CD14-positive monocyte (primary cell): ENCODE data around the gene RARB. TPM values are rescaled to one million over a fixed set of nuclear protein-coding genes. Genes with fewer than 3 reads are reported as not detected.

ENCODE experiments used
- DNase-seq, 3 donors: peaks; one replicate each; pipeline ENCODE4 v3.0.0-alpha.2; 2011 to 2022
- H2AFZ ChIP-seq: 2 replicates; pipeline ENCODE4 v1.6.0; 2012; ENCODE audit warnings: mild to moderate bottlenecking, low read depth, low read length, inconsistent platforms; ENCODE audit not compliant: insufficient read depth, poor library complexity, severe bottlenecking
- H3K27ac ChIP-seq, 2 donors: 1 replicate in 1 of 2; 2 replicates in 1 of 2; pipeline ENCODE4 v1.5.1; 2012 to 2013; ENCODE audit warnings: low read length in 2 of 2, control low read depth in 1 of 2, inconsistent platforms in 1 of 2, low read depth in 1 of 2, mild to moderate bottlenecking in 1 of 2
- H3K27me3 ChIP-seq, 2 donors: one replicate each; pipeline versions ENCODE4 v1.6.0 to v1.6.1; 2011 to 2013; ENCODE audit warnings: low read length in 2 of 2; ENCODE audit not compliant: control insufficient read depth in 2 of 2, insufficient read depth in 2 of 2
- H3K36me3 ChIP-seq, 2 donors: replicated peaks in 1 of 2; 1 replicate in 1 of 2; 2 replicates in 1 of 2; pipeline versions ENCODE4 v1.5.1 to v1.6.1; 2012 to 2013; ENCODE audit warnings: low read length in 2 of 2, control low read depth in 1 of 2, inconsistent platforms in 1 of 2, mild to moderate bottlenecking in 1 of 2; ENCODE audit not compliant: insufficient read depth in 2 of 2, control insufficient read depth in 1 of 2
- H3K4me1 ChIP-seq, 2 donors: 1 replicate in 1 of 2; 2 replicates in 1 of 2; pipeline versions ENCODE4 v1.5.1 to v1.6.1; 2012 to 2013; ENCODE audit warnings: low read length in 2 of 2, control low read depth in 1 of 2, inconsistent platforms in 1 of 2, mild to moderate bottlenecking in 1 of 2, moderate library complexity in 1 of 2; ENCODE audit not compliant: insufficient read depth in 2 of 2, control insufficient read depth in 1 of 2
- H3K4me2 ChIP-seq: replicated peaks from 2 replicates; pipeline ENCODE3; 2012; ENCODE audit warnings: low read length, moderate library complexity, mild to moderate bottlenecking; ENCODE audit not compliant: poor library complexity, severe bottlenecking; ENCODE audit errors: extremely low read depth
- H3K4me3 ChIP-seq, 3 experiments: fragments of 200-600 bp in 1 of 3; sonication (generic) in 1 of 3; replicated peaks in 1 of 3; 1 replicate in 2 of 3; 2 replicates in 1 of 3; pipeline ENCODE4 v1.5.1; 2011 to 2013; ENCODE audit warnings: low read length in 3 of 3, mild to moderate bottlenecking in 3 of 3, control low read depth in 2 of 3, low read depth in 2 of 3, inconsistent platforms in 1 of 3, moderate library complexity in 1 of 3
- H3K79me2 ChIP-seq: 2 replicates; pipeline ENCODE4 v1.6.0; 2012; ENCODE audit warnings: mild to moderate bottlenecking, control low read depth, inconsistent platforms, low read length, moderate library complexity; ENCODE audit not compliant: insufficient read depth
- H3K9ac ChIP-seq: 2 replicates; pipeline ENCODE4 v1.6.0; 2017; ENCODE audit warnings: low read length, mild to moderate bottlenecking; ENCODE audit not compliant: insufficient read depth, poor library complexity, severe bottlenecking
- H3K9me3 ChIP-seq, 2 donors: replicated peaks in 1 of 2; 1 replicate in 1 of 2; 2 replicates in 1 of 2; pipeline versions ENCODE4 v1.5.1 to v1.6.1; 2012 to 2013; ENCODE audit warnings: low read length in 2 of 2, control low read depth in 1 of 2; ENCODE audit not compliant: control insufficient read depth in 1 of 2, insufficient read depth in 1 of 2
- H4K20me1 ChIP-seq: 2 replicates; pipeline ENCODE4 v1.6.0; 2012; ENCODE audit warnings: mild to moderate bottlenecking, low read length, control low read depth, moderate library complexity; ENCODE audit not compliant: insufficient read depth
- H3K27ac Mint-ChIP-seq, 7 donors: one replicate each; pipeline ENCODE4 v1.8.0; 2020; ENCODE audit warnings: mild to moderate bottlenecking in 7 of 7, mixed read lengths in 7 of 7, moderate library complexity in 6 of 7, inconsistent platforms in 2 of 7
- H3K27me3 Mint-ChIP-seq, 3 donors: one replicate each; pipeline ENCODE4 v1.8.0; 2021 to 2022; ENCODE audit warnings: low read depth in 3 of 3, mild to moderate bottlenecking in 3 of 3, mixed read lengths in 3 of 3, moderate library complexity in 3 of 3, inconsistent platforms in 1 of 3
- H3K36me3 Mint-ChIP-seq, 2 donors: one replicate each; pipeline ENCODE4 v1.8.0; 2020; ENCODE audit warnings: mixed read lengths in 2 of 2, inconsistent platforms in 1 of 2, mild to moderate bottlenecking in 1 of 2
- H3K4me1 Mint-ChIP-seq: one replicate; pipeline ENCODE4 v1.8.0; 2020; ENCODE audit warnings: mild to moderate bottlenecking, mixed read lengths
- H3K4me3 Mint-ChIP-seq, 2 donors: one replicate each; pipeline ENCODE4 v1.8.0; 2020; ENCODE audit warnings: mild to moderate bottlenecking in 2 of 2, mixed read lengths in 2 of 2, moderate library complexity in 1 of 2
- H3K9me3 Mint-ChIP-seq, 7 donors: one replicate each; pipeline ENCODE4 v1.8.0; 2020 to 2022; ENCODE audit warnings: mixed read lengths in 7 of 7, mild to moderate bottlenecking in 6 of 7, moderate library complexity in 6 of 7, inconsistent platforms in 2 of 7
- CTCF ChIP-seq: fragments of 200-600 bp; IDR thresholded peaks from one replicate; pipeline ENCODE4 v1.8.0; 2022; ENCODE audit warnings: antibody characterized with exemption, mild to moderate bottlenecking
- WGBS: methylation state at CpG from one replicate; pipeline ENCODE4 v1.1.5; 2013; ENCODE audit warnings: missing lambda C conversion rate; ENCODE audit not compliant: insufficient coverage; 5-methylcytosine and 5-hydroxymethylcytosine counted together
- intact Hi-C, 2 donors: fragments of 100-400 bp; cut with micrococcal nuclease; formaldehyde crosslinking; loops; one replicate each; pipeline versions ENCODE4 v1.15.0 to v1.15.1; 2023
- polyA plus RNA-seq, 3 donors: library from polyadenylated mRNA; depleted of rRNA in 1 of 3; unstranded in 2 of 3; stranded (reverse) in 1 of 3; fragments of 300-500 nt in 2 of 3; fragments of >200 nt in 1 of 3; fragmentation: Illumina TruSeq in 2 of 3; gene quantifications; 1 replicate in 2 of 3; 2 replicates in 1 of 3; pipeline ENCODE4 v1.2.3, GENCODE V29; 2012 to 2021

The RARB gene
- polyA plus RNA-seq, 3 donors = not detected

- Mint-ChIP-seq H3K4me3 (no peak overlapping the region), H3K4me1 (no peaks in the 10 kb centered on the region), H3K27ac (no peak overlapping the region), H3K9me3 (no peaks in the 10 kb centered on the region), H3K27me3 (peaks cover 0 to 2% (median 1%) of the 10 kb centered on the region in 3 donors), H3K36me3 (no peaks in the 10 kb centered on the region)
- 92% methylated on average over 5 of the region's 10 CpGs for WGBS
- Histone ChIP-seq H4K20me1 (no peaks in the 10 kb centered on the region), H2AFZ (no peak overlapping the region), H3K4me2 (no peak overlapping the region), H3K9ac (no peak overlapping the region), H3K4me1 (no peaks in the 10 kb centered on the region), H3K79me2 (no peaks in the 10 kb centered on the region), H3K27ac (no peak overlapping the region), H3K9me3 (no peaks in the 10 kb centered on the region), H3K36me3 (no peaks in the 10 kb centered on the region), H3K27me3 (no peaks in the 10 kb centered on the region), H3K4me3 (no peak overlapping the region)
- no peak for DNase-seq
- TF ChIP-seq CTCF = no peak
- intact Hi-C loops = no loop called here
Measured at GRCh38 chr3:25567388-25567787, 139.3 kb downstream of the RARB start.

- Histone ChIP-seq H3K36me3 (no peaks in the 10 kb centered on the region), H3K4me1 (no peaks in the 10 kb centered on the region), H3K4me2 (no peak overlapping the region), H2AFZ (no peak overlapping the region), H4K20me1 (no peaks in the 10 kb centered on the region), H3K27ac (no peak overlapping the region), H3K9me3 (no peaks in the 10 kb centered on the region), H3K9ac (no peak overlapping the region), H3K4me3 (no peak overlapping the region), H3K27me3 (no peaks in the 10 kb centered on the region), H3K79me2 (no peaks in the 10 kb centered on the region)
- WGBS = 100% methylated on average over 3 of the region's 14 CpGs
- Mint-ChIP-seq H3K4me3 (no peak overlapping the region), H3K4me1 (no peaks in the 10 kb centered on the region), H3K36me3 (no peaks in the 10 kb centered on the region), H3K27me3 (peaks cover 0 to 2% (median 1%) of the 10 kb centered on the region in 3 donors), H3K27ac (no peak overlapping the region), H3K9me3 (no peaks in the 10 kb centered on the region)
- no peak for DNase-seq
- intact Hi-C loops = no loop called here
- TF ChIP-seq CTCF = no peak
Measured at GRCh38 chr3:25567806-25568524, 139.9 kb downstream of the RARB start.
